ENCODE measurements around the gene EXD3. TPM values are rescaled to one million over a fixed set of nuclear protein-coding genes. Genes with fewer than 3 reads are reported as not detected.
"Not testable (repeated sequence)": the region's sequence is repeated elsewhere in the genome, so short reads cannot be mapped to it uniquely, and the experiment has no call there.

Gene EXD3
- polyA plus RNA-seq, 3 donors = 12.0 to 35.4 (median 16.6) TPM

DNA sequence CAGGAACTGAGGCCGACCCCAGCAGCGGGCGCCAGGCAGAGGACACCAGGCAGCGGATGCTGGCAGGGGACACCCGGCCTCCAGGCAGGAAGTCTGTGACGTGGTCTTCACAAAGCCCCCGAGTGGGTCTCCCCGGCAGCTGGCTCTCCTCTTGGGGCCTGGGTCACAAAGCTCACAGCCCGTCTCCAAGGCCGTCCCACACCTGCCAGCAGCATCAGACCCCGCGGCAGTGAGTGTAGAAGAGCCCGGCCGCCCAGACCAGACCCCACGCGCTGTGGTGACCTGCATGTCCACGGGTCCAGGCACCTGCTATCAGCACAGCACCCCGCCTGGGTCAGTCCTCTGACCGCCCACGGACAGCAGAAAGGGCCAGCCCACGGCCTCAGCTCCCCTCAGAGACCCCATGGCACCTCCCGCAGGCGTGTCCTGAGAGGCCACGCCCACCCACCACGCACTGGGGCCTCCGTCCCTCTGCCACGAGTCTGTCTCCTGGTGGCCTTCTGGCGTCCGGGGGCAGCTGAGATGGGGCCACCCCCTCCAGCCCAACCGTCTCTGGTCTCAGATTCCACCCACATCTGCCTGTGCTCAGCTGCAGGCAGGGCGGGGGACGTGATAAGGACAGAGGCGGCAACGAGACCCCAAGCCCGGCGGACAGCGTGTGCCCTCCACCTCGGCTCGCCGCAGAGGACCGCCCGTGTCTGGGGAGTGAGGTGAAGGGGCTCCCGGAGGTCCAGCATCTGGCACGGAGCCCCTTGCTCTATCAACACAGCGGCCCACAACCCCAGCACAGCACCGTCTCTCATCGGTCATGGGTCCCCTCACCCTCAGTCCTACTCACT lies 34.2 kb downstream of the EXD3 start:
- no peak for DNase-seq (ENCODE audit: extremely low read depth in 1 of 11, low read depth in 9 of 11, low spot score in 4 of 11)

GRCh38 chr9:137387891-137388560 lies 34.9 kb downstream of the EXD3 start:
- DNase-seq (ENCODE audit: extremely low read depth in 1 of 11, low read depth in 9 of 11, low spot score in 4 of 11) = no peak

DNA sequence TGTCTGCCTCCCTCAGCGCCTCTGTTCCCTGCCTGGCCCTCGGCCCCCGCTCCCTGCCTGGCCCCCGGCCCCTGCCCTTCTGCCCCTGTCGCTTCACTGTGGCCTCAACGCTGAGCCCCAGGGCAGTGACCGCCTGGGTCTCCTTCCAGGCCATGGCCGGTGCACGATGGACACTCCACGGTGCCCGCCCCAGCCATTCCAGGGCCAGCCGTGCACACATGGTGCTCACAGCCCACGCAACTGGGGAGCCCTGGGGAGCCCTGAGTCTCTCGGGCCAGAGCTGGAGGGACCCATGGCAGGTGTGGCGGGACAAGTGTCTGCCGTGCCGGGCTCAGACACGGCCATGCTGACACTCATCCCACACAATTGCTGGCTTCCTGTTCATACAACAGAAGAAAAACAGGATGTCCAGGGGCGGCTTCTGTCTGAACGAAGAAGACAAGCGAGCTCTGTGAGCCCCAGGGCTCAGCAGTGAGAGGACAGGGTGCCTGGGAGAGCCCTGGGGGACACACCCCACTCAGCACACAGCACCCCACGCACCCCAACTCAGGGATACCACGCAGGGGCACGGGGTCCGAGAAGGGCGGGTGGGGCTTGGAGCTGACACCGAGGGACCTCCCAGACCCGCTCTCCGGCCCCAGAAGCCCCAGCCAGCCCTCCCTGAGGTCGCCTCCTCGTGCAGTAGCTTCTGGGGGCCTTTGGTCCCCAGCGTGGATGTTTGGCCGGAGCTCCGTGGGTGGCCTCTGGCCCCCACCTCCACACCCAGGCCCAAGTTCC lies 35.7 kb downstream of the EXD3 start:
- DNase-seq (ENCODE audit: extremely low read depth in 1 of 11, low read depth in 9 of 11, low spot score in 4 of 11) = no peak

- DNase-seq (ENCODE audit: extremely low read depth in 1 of 11, low read depth in 9 of 11, low spot score in 4 of 11) = not testable (repeated sequence)
Observed at GRCh38 chr9:137386507-137387113, 36.4 kb downstream of the EXD3 start.

DNA sequence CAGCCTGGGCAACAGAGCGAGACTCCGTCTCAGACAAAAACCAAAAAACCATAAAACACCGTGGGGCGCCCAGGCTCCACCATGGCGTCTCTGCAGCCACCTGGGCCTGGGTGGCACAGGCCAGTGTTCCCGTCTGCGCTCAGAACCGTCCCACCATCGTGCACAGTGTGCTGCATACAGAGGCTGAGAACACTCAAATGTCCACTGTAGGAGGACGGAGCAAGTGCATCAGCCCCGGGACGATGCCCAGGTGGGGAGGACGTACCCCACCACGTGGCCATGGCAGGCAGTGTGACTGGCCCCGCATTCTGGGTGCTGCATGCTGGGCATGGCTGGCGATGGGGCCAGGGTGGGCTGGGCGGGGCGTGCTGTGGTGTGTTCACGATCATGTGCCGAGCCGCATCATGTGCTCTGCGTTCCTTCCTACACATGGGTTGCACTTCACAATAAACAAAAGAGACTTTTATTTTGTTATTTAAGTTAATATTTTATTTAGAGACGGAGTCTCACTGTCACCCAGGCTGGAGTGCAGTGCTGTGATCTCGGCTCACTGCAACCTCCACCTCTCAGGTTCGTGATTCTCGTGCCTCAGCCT lies 37.8 kb downstream of the EXD3 start:
- DNase-seq (ENCODE audit: extremely low read depth in 1 of 11, low read depth in 9 of 11, low spot score in 4 of 11) = no peak

- DNase-seq (ENCODE audit: extremely low read depth in 1 of 11, low read depth in 9 of 11, low spot score in 4 of 11) = no peak
Observed at GRCh38 chr9:137383784-137384756, 38.9 kb downstream of the EXD3 start.

GRCh38 chr9:137383081-137383783 lies 39.7 kb downstream of the EXD3 start:
- DNase-seq (ENCODE audit: extremely low read depth in 1 of 11, low read depth in 9 of 11, low spot score in 4 of 11) = no peak

- DNase-seq (ENCODE audit: extremely low read depth in 1 of 11, low read depth in 9 of 11, low spot score in 4 of 11) = no peak
Observed at GRCh38 chr9:137382444-137383080, 40.4 kb downstream of the EXD3 start.

DNA sequence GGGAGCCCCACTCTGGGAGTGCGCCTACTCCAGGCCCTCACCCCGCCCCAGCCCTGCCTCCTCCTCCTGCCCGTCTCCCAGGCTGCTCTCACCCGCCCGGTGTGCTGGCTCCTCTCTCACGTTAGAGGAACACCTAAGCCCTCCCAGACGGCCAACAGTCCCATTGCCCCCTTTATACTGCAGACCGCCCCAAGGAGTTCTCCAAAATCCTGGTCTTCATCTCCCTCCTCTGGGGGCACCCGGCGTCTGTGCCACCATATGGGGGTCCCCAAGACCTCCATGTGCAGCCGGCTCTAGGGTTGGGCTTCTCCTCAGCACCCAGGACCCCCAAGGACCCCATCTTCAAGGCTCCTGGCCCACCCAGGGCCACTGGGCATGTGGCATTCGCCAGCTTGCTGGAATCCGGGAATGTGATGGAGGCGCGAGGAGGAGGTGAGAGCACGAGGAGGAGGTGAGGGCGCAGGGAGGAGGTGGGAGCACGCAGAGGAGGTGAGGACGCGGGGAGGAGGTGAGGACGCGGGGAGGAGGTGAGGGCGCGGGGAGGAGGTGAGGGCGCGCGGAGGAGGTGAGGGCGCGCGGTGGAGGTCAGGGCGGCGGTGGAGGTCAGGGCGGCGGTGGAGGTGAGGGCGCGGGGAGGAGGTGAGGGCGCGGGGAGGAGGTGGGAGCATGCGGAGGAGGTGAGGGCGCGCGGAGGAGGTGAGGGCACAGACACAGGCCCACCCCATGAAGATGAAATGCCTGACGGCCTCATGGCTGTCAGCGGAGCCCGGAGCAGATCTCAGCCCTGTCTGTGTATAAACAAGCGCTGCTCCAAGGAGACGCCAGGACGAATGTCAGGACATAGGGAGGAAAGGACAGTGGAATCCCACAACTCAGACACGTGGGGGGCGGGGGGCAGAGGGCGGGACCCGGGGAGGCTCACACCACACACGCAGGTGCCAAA lies 41.2 kb downstream of the EXD3 start:
- no peak for DNase-seq (ENCODE audit: extremely low read depth in 1 of 11, low read depth in 9 of 11, low spot score in 4 of 11)

GRCh38 chr9:137380606-137381005 lies 42.4 kb downstream of the EXD3 start:
- no peak for DNase-seq (ENCODE audit: extremely low read depth in 1 of 11, low read depth in 9 of 11, low spot score in 4 of 11)

- DNase-seq (ENCODE audit: extremely low read depth in 1 of 11, low read depth in 9 of 11, low spot score in 4 of 11) = no peak
Observed at GRCh38 chr9:137380171-137380570, 42.8 kb downstream of the EXD3 start.

DNA sequence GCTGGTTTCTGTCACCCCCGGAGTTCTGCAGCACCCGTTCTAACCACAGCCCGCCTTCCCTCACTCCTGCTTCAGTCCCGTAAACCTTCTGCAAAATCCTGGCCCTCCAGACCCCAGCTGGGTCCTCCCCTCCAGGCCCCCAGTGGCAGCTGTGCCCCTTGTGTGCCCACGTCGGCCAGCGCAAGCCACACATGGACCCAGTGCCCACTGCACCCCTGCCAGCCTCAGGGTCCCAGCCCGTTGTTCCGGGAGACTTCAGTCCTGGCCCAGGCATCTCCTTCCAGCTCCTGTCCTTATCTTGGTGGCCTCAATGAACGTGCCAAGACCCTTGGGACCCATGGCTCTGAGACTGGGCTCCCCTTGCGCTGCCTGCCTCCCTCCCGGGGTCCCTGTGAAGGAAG lies 43.2 kb downstream of the EXD3 start:
- no peak for DNase-seq (ENCODE audit: extremely low read depth in 1 of 11, low read depth in 9 of 11, low spot score in 4 of 11)

GRCh38 chr9:137378688-137379410 lies 44.1 kb downstream of the EXD3 start:
- not testable (repeated sequence) for DNase-seq (ENCODE audit: extremely low read depth in 1 of 11, low read depth in 9 of 11, low spot score in 4 of 11)

DNA sequence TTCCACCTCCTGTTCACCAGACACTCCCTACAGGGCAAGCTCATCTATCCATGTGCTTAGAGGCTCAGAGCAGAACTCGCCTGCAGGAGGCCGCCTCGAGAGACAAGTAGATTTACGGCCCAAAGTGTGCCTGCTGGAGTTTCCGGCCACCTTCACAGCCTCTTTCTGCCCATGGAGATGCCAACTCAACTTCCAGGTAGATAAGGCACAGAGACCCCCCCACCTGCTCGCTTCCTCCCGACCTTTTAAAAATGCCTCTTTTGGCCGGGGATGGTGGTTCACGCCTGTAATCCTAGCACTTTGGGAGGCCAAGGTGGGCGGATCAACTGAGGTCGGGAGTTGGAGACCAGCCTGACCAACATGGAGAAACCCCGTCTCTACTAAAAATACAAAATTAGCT lies 46.6 kb downstream of the EXD3 start:
- no peak for DNase-seq (ENCODE audit: extremely low read depth in 1 of 11, low read depth in 9 of 11, low spot score in 4 of 11)

All from renal cortex interstitium (tissue), 11 donors.